Caco-2 (cell line): ENCODE measurements around the gene ERCC8. TPM values are rescaled to one million over a fixed set of nuclear protein-coding genes. Genes with fewer than 3 reads are reported as not detected.
"Not testable (repeated sequence)": the region's sequence is repeated elsewhere in the genome, so short reads cannot be mapped to it uniquely, and the experiment has no call there.

Experiments used
- BruUV-seq: library from RNA; stranded (reverse); fragments of 400-500 nt; replicated peaks from 2 replicates; lab custom pipeline; 2021; lab: Mats Ljungman, UMichigan
- CTCF ChIA-PET: fragments of 300-600 bp; sonication (Branson Sonifier 250); formaldehyde crosslinking; loops from one replicate; lab custom pipeline; 2022; ENCODE audit warnings: antibody characterized with exemption; lab: Charles Lee
- POLR2A ChIA-PET: fragments of 300-600 bp; sonication (Branson Sonifier 250); formaldehyde crosslinking; loops from one replicate; lab custom pipeline; 2022; ENCODE audit warnings: antibody characterized with exemption; lab: Charles Lee
- DNase-seq, 2 experiments: peaks; one replicate each; pipeline versions ENCODE4 v3.0.0 to v3.0.0-alpha.2; 2020 to 2022
- H3K27me3 ChIP-seq: replicated peaks from 2 replicates; pipeline ENCODE4 v1.6.0; 2011; ENCODE audit warnings: low read length; ENCODE audit not compliant: control insufficient read depth, insufficient read depth
- H3K36me3 ChIP-seq: 2 replicates; pipeline ENCODE4 v1.5.1; 2011; ENCODE audit warnings: low read length; ENCODE audit not compliant: control insufficient read depth, insufficient read depth
- H3K4me1 ChIP-seq: fragments of 250-450 bp; sonication (Bioruptor Pico); 2 replicates; pipeline ENCODE4 v1.5.1; 2020; ENCODE audit warnings: mild to moderate bottlenecking
- H3K4me3 ChIP-seq: 2 replicates; pipeline ENCODE4 v1.5.1; 2011; ENCODE audit warnings: low read depth, mild to moderate bottlenecking, control low read depth, low read length
- H3K9me3 ChIP-seq: fragments of 250-450 bp; sonication (Bioruptor Pico); 2 replicates; pipeline ENCODE4 v1.5.1; 2020; ENCODE audit warnings: mild to moderate bottlenecking, moderate library complexity
- H3K27ac Mint-ChIP-seq: one replicate; pipeline ENCODE4 v1.8.0; 2022; ENCODE audit warnings: mixed read lengths; ENCODE audit not compliant: unreplicated experiment
- H3K27me3 Mint-ChIP-seq: one replicate; pipeline ENCODE4 v1.8.0; 2022; ENCODE audit warnings: mixed read lengths; ENCODE audit not compliant: insufficient read depth, unreplicated experiment
- H3K36me3 Mint-ChIP-seq: one replicate; pipeline ENCODE4 v1.8.0; 2022; ENCODE audit warnings: mild to moderate bottlenecking, mixed read lengths; ENCODE audit not compliant: insufficient read depth, unreplicated experiment
- H3K4me1 Mint-ChIP-seq: one replicate; pipeline ENCODE4 v1.8.0; 2022; ENCODE audit warnings: low read depth, mixed read lengths; ENCODE audit not compliant: unreplicated experiment
- H3K4me3 Mint-ChIP-seq: one replicate; pipeline ENCODE4 v1.8.0; 2022; ENCODE audit warnings: mild to moderate bottlenecking, moderate library complexity, mixed read lengths; ENCODE audit not compliant: unreplicated experiment
- H3K9me3 Mint-ChIP-seq: one replicate; pipeline ENCODE4 v1.8.0; 2022; ENCODE audit warnings: mixed read lengths; ENCODE audit not compliant: unreplicated experiment
- CTCF ChIP-seq, 2 experiments: fragments of 200-600 bp in 1 of 2; IDR thresholded peaks; 1 replicate in 1 of 2; 2 replicates in 1 of 2; pipeline versions ENCODE4 v1.5.1 to v1.8.0; 2011 to 2022; ENCODE audit warnings: antibody characterized with exemption in 1 of 2, control low read depth in 1 of 2, inconsistent platforms in 1 of 2, low read depth in 1 of 2, low read length in 1 of 2, mild to moderate bottlenecking in 1 of 2, moderate library complexity in 1 of 2; ENCODE audit not compliant: insufficient read depth in 1 of 2, severe bottlenecking in 1 of 2, unreplicated experiment in 1 of 2
- intact Hi-C: fragments of 100-400 bp; cut with micrococcal nuclease; formaldehyde crosslinking; loops from one replicate; pipeline ENCODE4 v1.10.0; 2022; ENCODE audit not compliant: unreplicated experiment
- total RNA-seq: library from RNA; stranded (reverse); gene quantifications from 2 replicates; pipeline ENCODE4 v1.2.3, GENCODE V29; 2022

Gene ERCC8
- total RNA-seq, 1 experiment from 2014 or later, result 19.8 TPM

- H3K27me3 Mint-ChIP-seq, result no peaks in the 10 kb centered on the region
- no peaks in the 10 kb centered on the region for H3K36me3 Mint-ChIP-seq
- Histone ChIP-seq H3K4me3 (no peak overlapping the region), H3K36me3 (no peaks in the 10 kb centered on the region), H3K4me1 (no peaks in the 10 kb centered on the region), H3K27me3 (no peaks in the 10 kb centered on the region), H3K9me3 (peaks cover 13% of the 10 kb centered on the region; the same call in 1 of the 2 replicates)
- POLR2A ChIA-PET, result no interaction called here
- H3K4me3 Mint-ChIP-seq, result no peak overlapping the region
- no peak for TF ChIP-seq CTCF (IDR thresholded peaks at IDR 0.05; ENCODE audit: insufficient read depth in 1 of 2, low read depth in 1 of 2, low read length in 1 of 2, severe bottlenecking in 1 of 2, unreplicated experiment in 1 of 2)
- no peak for DNase-seq
- no peaks in the 10 kb centered on the region for H3K4me1 Mint-ChIP-seq
- intact Hi-C loops, result no loop called here
- H3K9me3 Mint-ChIP-seq, result peaks cover 36% of the 10 kb centered on the region
- no TSS peak for BruUV-seq
- no peak overlapping the region for H3K27ac Mint-ChIP-seq
- CTCF ChIA-PET, result no interaction called here
These were observed 48.6 kb upstream of the ERCC8 start for GRCh38 chr5:60993425-60993824.

- peaks cover 36% of the 10 kb centered on the region for H3K9me3 Mint-ChIP-seq
- POLR2A ChIA-PET, result no interaction called here
These were observed 48.0 kb upstream of the ERCC8 start for GRCh38 chr5:60992871-60993270.

GRCh38 chr5:60989790-60990189, 44.9 kb upstream of the ERCC8 start:
- no peaks in the 10 kb centered on the region for H3K36me3 Mint-ChIP-seq
- BruUV-seq, result no TSS peak
- H3K9me3 Mint-ChIP-seq, result peaks cover 44% of the 10 kb centered on the region
- ChIA-PET CTCF (no interaction called here), POLR2A (no interaction called here)
- H3K27ac Mint-ChIP-seq, result no peak overlapping the region
- H3K4me3 Mint-ChIP-seq, result no peak overlapping the region
- Histone ChIP-seq H3K4me3 (no peak overlapping the region), H3K9me3 (peaks cover 13% of the 10 kb centered on the region; the same call in 1 of the 2 replicates), H3K27me3 (no peaks in the 10 kb centered on the region), H3K36me3 (no peaks in the 10 kb centered on the region), H3K4me1 (no peaks in the 10 kb centered on the region)
- no peak for DNase-seq
- intact Hi-C loops, result no loop called here
- TF ChIP-seq CTCF (IDR thresholded peaks at IDR 0.05; ENCODE audit: insufficient read depth in 1 of 2, low read depth in 1 of 2, low read length in 1 of 2, severe bottlenecking in 1 of 2, unreplicated experiment in 1 of 2), result no peak
- no peaks in the 10 kb centered on the region for H3K27me3 Mint-ChIP-seq
- H3K4me1 Mint-ChIP-seq, result no peaks in the 10 kb centered on the region

More at GRCh38 chr5:60992871-60993270, 48.0 kb upstream of the ERCC8 start:
- CTCF ChIA-PET, result no interaction called here
- no peak for TF ChIP-seq CTCF (IDR thresholded peaks at IDR 0.05; ENCODE audit: insufficient read depth in 1 of 2, low read depth in 1 of 2, low read length in 1 of 2, severe bottlenecking in 1 of 2, unreplicated experiment in 1 of 2)
- Histone ChIP-seq H3K27me3 (no peaks in the 10 kb centered on the region), H3K36me3 (no peaks in the 10 kb centered on the region), H3K4me1 (no peaks in the 10 kb centered on the region), H3K9me3 (peaks cover 13% of the 10 kb centered on the region; the same call in 1 of the 2 replicates), H3K4me3 (no peak overlapping the region)
- no peaks in the 10 kb centered on the region for H3K4me1 Mint-ChIP-seq
- H3K27ac Mint-ChIP-seq, result no peak overlapping the region
- no peak overlapping the region for H3K4me3 Mint-ChIP-seq
- no TSS peak for BruUV-seq
- intact Hi-C loops, result no loop called here
- no peaks in the 10 kb centered on the region for H3K27me3 Mint-ChIP-seq
- no peak for DNase-seq
- H3K36me3 Mint-ChIP-seq, result no peaks in the 10 kb centered on the region

GRCh38 chr5:60982127-60982526, 37.3 kb upstream of the ERCC8 start:
- H3K9me3 ChIP-seq, DNase-seq, H3K36me3 ChIP-seq, BruUV-seq, intact Hi-C loops, H3K27me3 Mint-ChIP-seq, POLR2A ChIA-PET, CTCF ChIA-PET, H3K27ac Mint-ChIP-seq, H3K4me3 Mint-ChIP-seq, H3K4me3 ChIP-seq, H3K27me3 ChIP-seq, H3K36me3 Mint-ChIP-seq: not testable (repeated sequence)
- Mint-ChIP-seq H3K9me3 (peaks cover 28% of the 10 kb centered on the region), H3K4me1 (peaks cover 12% of the 10 kb centered on the region)
- H3K4me1 ChIP-seq, result peaks cover 13% of the 10 kb centered on the region
